Ovary (tissue), 9 donors: Measurements from ENCODE around the gene NDST1. TPM values are rescaled to one million over a fixed set of nuclear protein-coding genes. Genes with fewer than 3 reads are reported as not detected.

ENCODE experiments used
- DNase-seq, 5 donors: peaks; one replicate each; pipeline ENCODE4 v3.0.0-alpha.2; 2019 to 2020
- H3K27ac ChIP-seq, 2 donors: fragments of 200-600 bp; one replicate each; pipeline versions ENCODE4 v1.5.1 to v1.8.0; 2019 to 2022
- H3K27me3 ChIP-seq: fragments of 200-600 bp; one replicate; pipeline ENCODE4 v1.8.0; 2022
- H3K36me3 ChIP-seq: fragments of 200-600 bp; sonication (generic); one replicate; pipeline ENCODE4 v1.5.1; 2019
- H3K4me1 ChIP-seq: one replicate; pipeline ENCODE4 v1.8.1; 2013; ENCODE audit warnings: mild to moderate bottlenecking, moderate library complexity; ENCODE audit not compliant: insufficient read depth
- H3K4me3 ChIP-seq: fragments of 200-600 bp; sonication (generic); one replicate; pipeline ENCODE4 v1.5.1; 2017
- H3K9me3 ChIP-seq, 2 donors: fragments of 200-600 bp in 1 of 2; sonication (generic) in 1 of 2; one replicate each; pipeline versions ENCODE4 v1.5.1 to v1.8.1; 2013 to 2019; ENCODE audit warnings: mild to moderate bottlenecking in 1 of 2, moderate library complexity in 1 of 2
- CTCF ChIP-seq, 3 donors: fragments of 450-650 bp in 2 of 3; fragments of 200-600 bp in 1 of 3; IDR thresholded peaks; one replicate each; pipeline versions ENCODE4 v1.5.1 to v1.8.0; 2016 to 2022; ENCODE audit warnings: antibody characterized with exemption in 3 of 3, mild to moderate bottlenecking in 1 of 3
- EP300 ChIP-seq: sonication (generic); formaldehyde crosslinking; IDR thresholded peaks from one replicate; pipeline ENCODE4 v1.6.1; 2017; ENCODE audit warnings: antibody characterized with exemption
- POLR2A ChIP-seq: fragments of 450-650 bp; IDR thresholded peaks from one replicate; pipeline ENCODE4 v1.6.1; 2017; ENCODE audit warnings: antibody characterized with exemption, mild to moderate bottlenecking, moderate library complexity
- WGBS, 3 donors: extraction: QIAGEN DNeasy Blood & Tissue Kit in 1 of 3; methylation state at CpG; one replicate each; pipeline versions ENCODE4 v1.1.5 to v1.1.7; 2013 to 2017; 5-methylcytosine and 5-hydroxymethylcytosine counted together
- intact Hi-C, 4 donors: fragments of 100-400 bp; cut with DNase I; formaldehyde crosslinking; loops; one replicate each; pipeline versions ENCODE4 v1.11.0 to v1.15.1; 2022 to 2023
- polyA plus RNA-seq, 2 donors: library from polyadenylated mRNA; stranded (reverse); fragments of 200-250 nt in 1 of 2; fragments of 350-450 nt in 1 of 2; fragmentation: Illumina TruSeq in 1 of 2; extraction: RNeasy Lipid Tissue Mini Kit (QIAGEN cat#74804) in 1 of 2; gene quantifications; one replicate each; pipeline ENCODE4 v1.2.3, GENCODE V29; 2013 to 2014
- total RNA-seq, 7 donors: library from RNA; depleted of rRNA in 2 of 7; stranded (reverse); fragments of >200 nt in 2 of 7; fragmentation: NEBNext Ultra II Directional in 3 of 7; extraction: Animal tissue kit (Norgen Biotek cat#: 25700) in 3 of 7; gene quantifications; one replicate each; pipeline versions ENCODE4 v1.1.0 to v1.2.4, GENCODE V29; 2016 to 2023
- donor health status: DM: no; HTN: no; CAD: no; lungs with moderate emphysema.
- donor health status: DM: no; HTN: no; CAD: no.
- donor health status: Bipolar disorder and iron deficiency.
- donor health status: DM: yes; HTN: yes; CAD: no.
- donor health status: DM: no; HTN: no; CAD: no.
- donor health status: DM: yes; HTN: yes; CAD: no.

NDST1 gene
- total and polyA plus RNA-seq, 9 donors = 31.0 to 139 (median 90.3) TPM

DNA sequence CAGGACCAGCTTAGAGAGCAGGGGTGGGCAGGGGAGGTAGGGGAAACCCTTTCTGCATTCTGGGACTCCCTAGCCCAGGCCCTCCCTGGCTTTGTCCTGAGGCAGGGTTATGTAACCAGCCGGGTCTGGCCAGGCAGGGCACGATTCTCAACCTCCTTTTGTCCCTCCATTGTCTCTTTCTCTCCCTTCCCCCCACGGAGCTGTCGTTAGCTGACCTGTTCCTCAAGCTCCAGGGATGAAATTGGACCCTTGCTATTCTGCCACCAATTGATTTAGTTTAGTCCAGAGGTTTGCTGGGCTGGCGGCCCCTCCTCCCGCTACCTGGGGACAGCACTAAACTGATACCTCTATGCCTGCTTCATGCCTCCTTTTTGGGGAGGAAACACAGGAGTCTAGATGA is 9.4 kb upstream of the NDST1 start:
- no peak overlapping the region for H3K4me3 ChIP-seq
- DNase-seq = no peak
- no peaks in the 10 kb centered on the region for H3K36me3 ChIP-seq
- H3K27ac ChIP-seq = no peak overlapping the region
- H3K27me3 ChIP-seq = no peaks in the 10 kb centered on the region
- TF ChIP-seq CTCF (IDR thresholded peaks at IDR 0.05) (no peak), POLR2A (no peak), EP300 (no peak)
- no peaks in the 10 kb centered on the region for H3K9me3 ChIP-seq
- intact Hi-C loops = no loop called here
- peaks cover 46% of the 10 kb centered on the region for H3K4me1 ChIP-seq
- 47 to 61% (median 53%) methylated on average over 6 of the region's 6 CpGs for WGBS, 3 donors

DNA sequence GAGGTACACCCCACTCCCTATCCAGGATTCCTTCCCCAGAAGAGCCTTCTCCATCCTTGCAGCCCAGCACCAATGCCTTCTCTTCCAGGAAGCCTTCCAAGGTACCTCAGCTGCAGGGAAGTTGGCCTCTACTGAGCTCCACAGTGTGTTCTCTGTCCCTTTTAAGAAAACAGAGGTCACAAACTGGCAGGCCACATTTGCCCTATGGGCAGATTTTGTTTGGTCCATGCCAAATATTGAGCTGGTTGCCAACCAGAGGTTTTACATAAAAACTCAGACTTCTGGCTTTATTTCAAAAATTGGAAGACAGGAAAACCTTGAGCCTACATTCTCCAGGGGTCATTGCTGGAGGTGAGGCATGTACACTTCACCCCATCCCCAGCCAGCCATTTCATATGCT is 9.0 kb upstream of the NDST1 start:
- H3K9me3 ChIP-seq = no peaks in the 10 kb centered on the region
- H3K27me3 ChIP-seq = no peaks in the 10 kb centered on the region
- no peak for DNase-seq
- peaks cover 50% of the 10 kb centered on the region for H3K4me1 ChIP-seq
- H3K36me3 ChIP-seq = no peaks in the 10 kb centered on the region
- H3K4me3 ChIP-seq = no peak overlapping the region
- TF ChIP-seq POLR2A = no peak
- no peak for TF ChIP-seq CTCF (IDR thresholded peaks at IDR 0.05)
- no peak for TF ChIP-seq EP300
- no peak overlapping the region for H3K27ac ChIP-seq
- intact Hi-C loops = no loop called here

- 53 to 68% (median 55%) methylated on average over 7 of the region's 7 CpGs for WGBS, 3 donors
- H3K4me3 ChIP-seq = no peak overlapping the region
- H3K27ac ChIP-seq = no peak overlapping the region
- TF ChIP-seq CTCF (IDR thresholded peaks at IDR 0.05) (no peak), POLR2A (no peak), EP300 (no peak)
- no peak for DNase-seq
- H3K9me3 ChIP-seq = no peaks in the 10 kb centered on the region
- H3K27me3 ChIP-seq = no peaks in the 10 kb centered on the region
- H3K4me1 ChIP-seq = peaks cover 56% of the 10 kb centered on the region
- intact Hi-C loops = no loop called here
- no peaks in the 10 kb centered on the region for H3K36me3 ChIP-seq
Observed at GRCh38 chr5:150499437-150499956, 8.4 kb upstream of the NDST1 start.

DNA sequence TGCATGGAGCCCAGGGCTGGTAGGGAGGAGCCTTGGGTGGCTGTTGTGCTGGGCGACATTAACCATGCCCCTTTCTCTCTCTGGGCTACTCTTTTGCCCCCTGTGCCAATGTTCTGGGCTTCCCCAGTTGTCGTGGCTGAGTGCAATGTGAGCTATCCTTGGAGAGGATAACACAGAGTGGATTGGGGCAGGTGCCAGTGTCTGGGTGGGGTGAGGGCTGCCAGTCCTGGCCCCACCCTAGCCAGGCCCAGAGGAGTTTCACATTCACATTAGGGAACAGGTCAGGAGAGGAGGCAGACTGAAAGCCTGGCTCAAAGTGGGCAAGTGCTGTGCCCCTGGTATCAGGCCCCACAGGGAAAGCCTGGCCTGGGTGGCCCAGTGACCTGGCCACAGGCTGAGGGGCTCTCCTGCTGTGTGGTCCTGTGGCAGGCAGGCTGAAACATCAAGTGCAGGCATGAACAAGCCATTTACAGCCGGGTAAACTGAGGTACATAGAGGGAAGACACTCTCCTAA is 7.5 kb upstream of the NDST1 start:
- no peak for DNase-seq
- Histone ChIP-seq H3K9me3 (no peaks in the 10 kb centered on the region), H3K27me3 (no peaks in the 10 kb centered on the region), H3K36me3 (no peaks in the 10 kb centered on the region), H3K27ac (no peak overlapping the region), H3K4me3 (no peak overlapping the region), H3K4me1 (peaks cover 59% of the 10 kb centered on the region)
- WGBS, 3 donors = 72 to 77% (median 72%) methylated on average over 3 of the region's 3 CpGs
- no peak for TF ChIP-seq EP300
- no peak for TF ChIP-seq CTCF (IDR thresholded peaks at IDR 0.05)
- TF ChIP-seq POLR2A = no peak
- intact Hi-C loops = no loop called here
